ENCODE data around the gene ATF6B.
A peak's percentile ranks its signal among the peaks of the same experiment; 100 is the strongest.

The ATF6B gene

DNA sequence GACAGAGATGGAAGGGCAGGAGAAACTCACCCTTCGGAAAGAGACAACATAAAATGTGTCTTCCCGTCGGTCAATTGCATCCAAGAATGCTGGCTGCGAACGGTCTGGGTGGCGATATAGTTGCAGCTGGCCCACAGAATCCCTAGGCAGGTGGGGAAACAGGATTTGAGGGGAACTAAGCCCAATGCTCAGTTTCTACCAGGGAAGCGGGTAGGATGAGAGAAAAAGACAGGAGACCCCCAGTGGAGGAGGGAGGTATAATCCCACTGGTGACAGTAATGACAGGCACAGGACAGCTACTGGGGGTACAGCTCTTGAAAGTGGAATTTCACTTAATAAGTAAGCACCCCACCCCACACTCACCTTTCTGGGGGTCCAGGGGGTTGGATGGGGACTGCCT is 11.4 kb downstream of the ATF6B start:
- TF ChIP-seq, protein P1, sequence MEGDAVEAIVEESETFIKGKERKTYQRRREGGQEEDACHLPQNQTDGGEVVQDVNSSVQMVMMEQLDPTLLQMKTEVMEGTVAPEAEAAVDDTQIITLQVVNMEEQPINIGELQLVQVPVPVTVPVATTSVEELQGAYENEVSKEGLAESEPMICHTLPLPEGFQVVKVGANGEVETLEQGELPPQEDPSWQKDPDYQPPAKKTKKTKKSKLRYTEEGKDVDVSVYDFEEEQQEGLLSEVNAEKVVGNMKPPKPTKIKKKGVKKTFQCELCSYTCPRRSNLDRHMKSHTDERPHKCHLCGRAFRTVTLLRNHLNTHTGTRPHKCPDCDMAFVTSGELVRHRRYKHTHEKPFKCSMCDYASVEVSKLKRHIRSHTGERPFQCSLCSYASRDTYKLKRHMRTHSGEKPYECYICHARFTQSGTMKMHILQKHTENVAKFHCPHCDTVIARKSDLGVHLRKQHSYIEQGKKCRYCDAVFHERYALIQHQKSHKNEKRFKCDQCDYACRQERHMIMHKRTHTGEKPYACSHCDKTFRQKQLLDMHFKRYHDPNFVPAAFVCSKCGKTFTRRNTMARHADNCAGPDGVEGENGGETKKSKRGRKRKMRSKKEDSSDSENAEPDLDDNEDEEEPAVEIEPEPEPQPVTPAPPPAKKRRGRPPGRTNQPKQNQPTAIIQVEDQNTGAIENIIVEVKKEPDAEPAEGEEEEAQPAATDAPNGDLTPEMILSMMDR (IDR thresholded peaks at IDR 0.05) = no peak
- H3K36me3 ChIP-seq = peaks cover 98% of the 10 kb centered on the region

DNA sequence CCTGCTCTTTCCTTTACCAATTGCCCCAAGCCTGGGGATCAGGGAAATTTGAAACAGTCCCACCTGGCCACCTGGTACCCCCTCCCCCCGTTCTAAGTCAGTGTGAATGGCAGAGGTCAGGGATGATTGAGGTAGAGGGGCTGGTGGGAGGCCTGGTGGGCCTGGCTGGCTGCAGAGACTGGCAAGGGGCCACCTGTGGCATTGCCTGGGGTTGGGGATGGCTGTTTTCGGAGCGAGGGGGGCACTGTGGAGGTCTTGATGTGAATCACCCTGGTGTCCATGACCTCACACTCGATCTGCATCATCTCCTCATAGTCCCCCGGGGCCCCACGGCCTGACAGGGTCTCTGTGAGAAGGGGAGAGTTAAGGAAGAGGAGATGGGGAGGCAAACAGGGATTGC is 12.4 kb downstream of the ATF6B start:
- H3K36me3 ChIP-seq = peaks cover 98% of the 10 kb centered on the region
- TF ChIP-seq, protein P1 (IDR thresholded peaks at IDR 0.05) = no peak
- H3K4me1 ChIP-seq (ENCODE audit: control insufficient read depth in 1 of 2, insufficient read depth in 1 of 2, low read depth in 1 of 2, low read length in 1 of 2) = no peaks in the 10 kb centered on the region
- no peaks in the 10 kb centered on the region for H3K9me3 ChIP-seq
- H3K27ac ChIP-seq = no peak overlapping the region
- H3K4me3 ChIP-seq (ENCODE audit: low read depth in 1 of 2, low read length in 1 of 2) = no peak overlapping the region
- no peaks in the 10 kb centered on the region for H3K27me3 ChIP-seq

More for the DNA sequence above, 11.4 kb downstream of the ATF6B start:
- no peaks in the 10 kb centered on the region for H3K9me3 ChIP-seq
- no peak overlapping the region for H3K27ac ChIP-seq
- H3K4me3 ChIP-seq (ENCODE audit: low read depth in 1 of 2, low read length in 1 of 2) = no peak overlapping the region
- H3K27me3 ChIP-seq = no peaks in the 10 kb centered on the region
- no peaks in the 10 kb centered on the region for H3K4me1 ChIP-seq (ENCODE audit: control insufficient read depth in 1 of 2, insufficient read depth in 1 of 2, low read depth in 1 of 2, low read length in 1 of 2)

DNA sequence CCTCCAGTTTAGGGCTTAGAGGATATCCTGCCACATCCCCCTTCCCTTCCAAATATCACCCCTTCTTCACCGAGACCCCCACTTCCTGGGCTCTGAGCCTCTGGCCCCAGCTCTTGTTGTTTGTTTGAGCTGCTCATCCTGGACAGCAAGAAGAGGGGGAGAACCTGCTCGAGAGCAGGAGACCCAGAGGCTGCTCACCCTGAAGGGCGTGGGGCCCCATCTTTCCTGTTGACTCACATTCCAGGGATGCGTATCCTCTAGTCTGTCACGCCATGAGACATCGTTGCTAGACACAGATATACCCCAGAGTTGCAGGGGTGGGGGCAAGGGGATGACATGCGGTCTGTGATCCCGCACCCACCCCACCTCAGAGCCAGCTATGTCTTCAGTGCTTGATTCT is 13.2 kb downstream of the ATF6B start:
- H3K36me3 ChIP-seq = peaks cover 93% of the 10 kb centered on the region
- TF ChIP-seq, protein P1 (IDR thresholded peaks at IDR 0.05) = no peak
- H3K4me1 ChIP-seq (ENCODE audit: control insufficient read depth in 1 of 2, insufficient read depth in 1 of 2, low read depth in 1 of 2, low read length in 1 of 2) = no peaks in the 10 kb centered on the region
- no peaks in the 10 kb centered on the region for H3K9me3 ChIP-seq
- H3K4me3 ChIP-seq (ENCODE audit: low read depth in 1 of 2, low read length in 1 of 2) = no peak overlapping the region
- peaks cover 3% of the 10 kb centered on the region for H3K27me3 ChIP-seq
- H3K27ac ChIP-seq = no peak overlapping the region

DNA sequence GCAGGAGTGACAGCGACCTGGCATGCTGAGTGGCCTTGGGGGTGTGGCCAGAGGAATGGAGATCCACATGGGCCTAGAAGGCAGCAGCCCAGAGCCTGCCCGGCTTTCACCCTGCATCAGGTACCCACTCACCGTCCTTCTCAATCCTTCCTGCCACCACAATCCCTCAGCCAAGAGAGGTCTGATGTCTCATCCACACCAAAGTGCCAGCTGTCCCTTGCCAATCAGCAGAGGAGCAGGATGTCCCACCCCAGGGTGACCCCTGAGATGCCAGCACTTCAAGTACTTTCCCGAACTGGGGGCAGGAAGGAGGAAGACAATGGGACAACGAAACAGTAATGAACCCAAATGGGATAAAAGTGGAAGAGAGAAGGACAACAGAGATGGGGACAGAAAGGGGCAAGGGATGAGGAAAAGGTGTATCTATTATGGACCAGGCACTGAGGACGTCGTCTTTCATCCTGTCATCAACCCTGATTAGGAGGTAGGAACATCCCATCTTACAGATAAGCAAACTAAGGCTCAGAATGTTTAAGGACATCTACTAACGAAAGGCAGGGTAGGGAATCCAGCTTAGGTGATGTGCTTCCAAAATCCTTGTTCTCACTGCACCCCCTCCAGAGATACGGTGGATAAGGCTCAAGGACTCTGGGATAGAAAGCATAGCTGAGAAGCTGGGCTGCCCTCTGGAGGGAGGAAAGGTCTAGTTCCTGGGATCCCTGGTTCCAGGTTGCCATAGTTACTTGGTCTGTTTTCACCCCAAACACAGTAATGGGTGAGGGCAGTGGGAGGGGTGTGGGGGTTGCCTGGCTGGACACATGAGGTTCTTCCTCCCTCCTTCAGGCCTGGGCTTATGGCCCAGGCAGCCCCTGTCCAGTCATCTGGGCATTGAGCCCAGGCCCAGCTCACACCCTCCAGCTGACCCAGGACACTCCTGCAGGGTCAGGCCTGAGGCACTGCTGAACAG is 14.4 kb downstream of the ATF6B start:
- H3K9me3 ChIP-seq = no peaks in the 10 kb centered on the region
- peak overlapping the region; percentile 13 for H3K27ac ChIP-seq
- peaks cover 82% of the 10 kb centered on the region for H3K36me3 ChIP-seq
- H3K4me3 ChIP-seq (ENCODE audit: low read depth in 1 of 2, low read length in 1 of 2) = no peak overlapping the region
- peaks cover 14% of the 10 kb centered on the region for H3K27me3 ChIP-seq
- no peaks in the 10 kb centered on the region for H3K4me1 ChIP-seq (ENCODE audit: control insufficient read depth in 1 of 2, insufficient read depth in 1 of 2, low read depth in 1 of 2, low read length in 1 of 2)
- TF ChIP-seq, protein P1 (IDR thresholded peaks at IDR 0.05) = no peak

DNA sequence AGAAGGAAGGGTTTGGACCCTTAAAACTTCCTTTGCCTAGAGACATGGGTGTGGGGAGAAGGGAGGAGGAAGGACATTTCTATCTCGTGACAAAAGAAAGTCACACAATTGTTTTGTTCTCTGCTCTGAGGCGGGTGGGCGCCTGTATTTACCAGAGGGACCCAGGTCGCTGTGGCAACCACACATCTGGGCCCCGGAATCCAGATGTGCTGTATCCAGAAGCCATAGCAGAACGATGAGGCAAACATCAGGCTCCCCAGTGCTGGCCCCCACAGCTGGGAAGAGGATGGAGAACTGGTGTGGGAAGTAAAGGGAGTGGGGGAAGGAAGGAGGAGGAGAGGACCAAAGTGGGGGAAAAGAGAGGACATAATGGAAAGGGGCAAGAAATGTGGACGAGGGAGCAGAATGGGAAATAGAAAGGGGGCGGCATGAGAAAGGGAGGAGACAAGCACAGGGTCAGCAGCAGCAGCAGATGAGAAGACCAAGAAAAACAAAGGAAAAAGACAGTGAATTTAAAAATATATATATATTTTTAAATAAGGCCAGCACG is 15.5 kb downstream of the ATF6B start:
- TF ChIP-seq, protein P1 (IDR thresholded peaks at IDR 0.05) = no peak
- Histone ChIP-seq H3K4me1 (ENCODE audit: control insufficient read depth in 1 of 2, insufficient read depth in 1 of 2, low read depth in 1 of 2, low read length in 1 of 2) (no peaks in the 10 kb centered on the region), H3K36me3 (peaks cover 70% of the 10 kb centered on the region), H3K9me3 (no peaks in the 10 kb centered on the region), H3K4me3 (ENCODE audit: low read depth in 1 of 2, low read length in 1 of 2) (no peak overlapping the region), H3K27ac (no peak overlapping the region), H3K27me3 (peaks cover 25% of the 10 kb centered on the region)
